T-helper 2 cell (primary cell): ENCODE data around the gene PSORS1C1.
"Not testable (repeated sequence)": the region's sequence is repeated elsewhere in the genome, so short reads cannot be mapped to it uniquely, and the experiment has no call there.

Source experiments
- DNase-seq, 5 experiments: peaks; one replicate each; pipeline versions ENCODE4 v3.0.0 to v3.0.0-alpha.2; 2012 to 2022
- total RNA-seq, 2 donors: gene quantifications; one replicate each; lab custom pipeline; 2026; lab: John Stamatoyannopoulos, UW

PSORS1C1 gene
- total RNA-seq: 0 reads per million in 2 donors

- no peak for DNase-seq
Observed at GRCh38 chr6:31114541-31114878, at the start of gene PSORS1C1. Gene PSORS1C1, plus strand, starts transcription at chr6:31114800. Its CDS starts 14,833 bp downstream, at chr6:31129633.

- DNase-seq: no peak
Observed at GRCh38 chr6:31065556-31065955, 49.0 kb upstream of the PSORS1C1 start.

- DNase-seq: not testable (repeated sequence)
Observed at GRCh38 chr6:31067028-31067427, 47.6 kb upstream of the PSORS1C1 start.

- DNase-seq: not testable (repeated sequence)
Observed at GRCh38 chr6:31067891-31068668, 46.5 kb upstream of the PSORS1C1 start.

GRCh38 chr6:31068669-31069340 lies 45.8 kb upstream of the PSORS1C1 start:
- peak; percentile 23 to 66 (median 50) for DNase-seq

GRCh38 chr6:31070711-31071197 lies 43.8 kb upstream of the PSORS1C1 start:
- no peak for DNase-seq

- DNase-seq: no peak
Observed at GRCh38 chr6:31074401-31074800, 40.2 kb upstream of the PSORS1C1 start.

- DNase-seq: no peak
Observed at GRCh38 chr6:31075528-31075927, 39.1 kb upstream of the PSORS1C1 start.

GRCh38 chr6:31076611-31077010 lies 38.0 kb upstream of the PSORS1C1 start:
- DNase-seq: no peak

- DNase-seq: peak in 4 of 5 experiments; percentile 27 to 63 (median 50)
Observed at GRCh38 chr6:31079656-31080261, 34.8 kb upstream of the PSORS1C1 start.

GRCh38 chr6:31081872-31082271 lies 32.7 kb upstream of the PSORS1C1 start:
- no peak for DNase-seq

- DNase-seq: peak in 3 of 5 experiments; percentile 11 to 50 (median 30)
Observed at GRCh38 chr6:31083742-31084354, 30.8 kb upstream of the PSORS1C1 start.

- no peak for DNase-seq
Observed at GRCh38 chr6:31086788-31087440, 27.7 kb upstream of the PSORS1C1 start.

- peak; percentile 56 to 91 (median 78) for DNase-seq
Observed at GRCh38 chr6:31087494-31088089, 27.0 kb upstream of the PSORS1C1 start.

GRCh38 chr6:31090275-31090972 lies 24.2 kb upstream of the PSORS1C1 start:
- DNase-seq: no peak

GRCh38 chr6:31090973-31091364 lies 23.6 kb upstream of the PSORS1C1 start:
- DNase-seq: no peak

- DNase-seq: no peak
Observed at GRCh38 chr6:31091680-31092079, 22.9 kb upstream of the PSORS1C1 start.

GRCh38 chr6:31092238-31092637 lies 22.4 kb upstream of the PSORS1C1 start:
- DNase-seq: no peak

- no peak for DNase-seq
Observed at GRCh38 chr6:31092769-31093505, 21.7 kb upstream of the PSORS1C1 start.

GRCh38 chr6:31094389-31094881 lies 20.2 kb upstream of the PSORS1C1 start:
- DNase-seq: peak in 2 of 5 experiments; percentile 10 to 85
